HepG2 (cell line): ENCODE data around the gene RAD18.

Source experiments
- MYC ChIP-seq: sonication (generic); formaldehyde crosslinking; IDR thresholded peaks from 2 replicates; pipeline ENCODE4 v1.9.0; 2021; ENCODE audit warnings: missing genetic modification reagents, borderline replicate concordance
- ZMAT3 ChIP-seq: sonication (generic); formaldehyde crosslinking; conservative IDR thresholded peaks from 2 replicates; pipeline ENCODE4 v1.7.0; 2021; ENCODE audit warnings: missing genetic modification reagents
- TF ChIP-seq, protein P1 (sequence below): sonication (generic); formaldehyde crosslinking; IDR thresholded peaks from 2 replicates; pipeline ENCODE4 v1.4.0; 2020; ENCODE audit warnings: missing genetic modification reagents

DNA sequence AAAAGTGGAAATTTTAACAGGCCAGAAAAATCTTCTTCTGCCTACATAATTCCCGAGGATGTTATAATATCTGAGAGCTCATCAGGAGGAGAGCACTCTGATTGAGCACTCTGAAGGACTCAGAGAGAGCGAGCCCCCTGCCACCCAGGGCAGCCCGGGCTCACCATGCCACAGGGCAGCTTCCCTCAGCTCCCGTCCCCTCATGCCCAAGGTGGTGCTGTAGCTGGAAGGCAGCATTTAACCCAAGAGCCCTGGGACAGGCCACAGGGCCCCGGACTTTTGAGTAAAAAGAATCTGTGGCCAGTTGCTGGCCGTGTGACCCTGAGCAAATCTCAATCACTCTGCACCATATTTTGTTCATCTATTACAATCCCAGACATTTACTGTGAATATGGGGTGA is 23.5 kb upstream of the RAD18 start:
- TF ChIP-seq MYC (CRISPR knock-in tag), result no peak
- TF ChIP-seq ZMAT3 (CRISPR knock-in tag), result no peak
- TF ChIP-seq, protein P1, sequence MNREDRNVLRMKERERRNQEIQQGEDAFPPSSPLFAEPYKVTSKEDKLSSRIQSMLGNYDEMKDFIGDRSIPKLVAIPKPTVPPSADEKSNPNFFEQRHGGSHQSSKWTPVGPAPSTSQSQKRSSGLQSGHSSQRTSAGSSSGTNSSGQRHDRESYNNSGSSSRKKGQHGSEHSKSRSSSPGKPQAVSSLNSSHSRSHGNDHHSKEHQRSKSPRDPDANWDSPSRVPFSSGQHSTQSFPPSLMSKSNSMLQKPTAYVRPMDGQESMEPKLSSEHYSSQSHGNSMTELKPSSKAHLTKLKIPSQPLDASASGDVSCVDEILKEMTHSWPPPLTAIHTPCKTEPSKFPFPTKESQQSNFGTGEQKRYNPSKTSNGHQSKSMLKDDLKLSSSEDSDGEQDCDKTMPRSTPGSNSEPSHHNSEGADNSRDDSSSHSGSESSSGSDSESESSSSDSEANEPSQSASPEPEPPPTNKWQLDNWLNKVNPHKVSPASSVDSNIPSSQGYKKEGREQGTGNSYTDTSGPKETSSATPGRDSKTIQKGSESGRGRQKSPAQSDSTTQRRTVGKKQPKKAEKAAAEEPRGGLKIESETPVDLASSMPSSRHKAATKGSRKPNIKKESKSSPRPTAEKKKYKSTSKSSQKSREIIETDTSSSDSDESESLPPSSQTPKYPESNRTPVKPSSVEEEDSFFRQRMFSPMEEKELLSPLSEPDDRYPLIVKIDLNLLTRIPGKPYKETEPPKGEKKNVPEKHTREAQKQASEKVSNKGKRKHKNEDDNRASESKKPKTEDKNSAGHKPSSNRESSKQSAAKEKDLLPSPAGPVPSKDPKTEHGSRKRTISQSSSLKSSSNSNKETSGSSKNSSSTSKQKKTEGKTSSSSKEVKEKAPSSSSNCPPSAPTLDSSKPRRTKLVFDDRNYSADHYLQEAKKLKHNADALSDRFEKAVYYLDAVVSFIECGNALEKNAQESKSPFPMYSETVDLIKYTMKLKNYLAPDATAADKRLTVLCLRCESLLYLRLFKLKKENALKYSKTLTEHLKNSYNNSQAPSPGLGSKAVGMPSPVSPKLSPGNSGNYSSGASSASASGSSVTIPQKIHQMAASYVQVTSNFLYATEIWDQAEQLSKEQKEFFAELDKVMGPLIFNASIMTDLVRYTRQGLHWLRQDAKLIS (CRISPR knock-in tag), result no peak
